HG02852 (cell line): Measurements from ENCODE around the gene RHBG.

Experiments used
- ATAC-seq: cut with Tn5 transposase; IDR thresholded peaks from one replicate; pipeline ENCODE4 v1.9.1; 2021; ENCODE audit warnings: mild to moderate bottlenecking, moderate library complexity; ENCODE audit not compliant: unreplicated experiment

Gene RHBG

DNA sequence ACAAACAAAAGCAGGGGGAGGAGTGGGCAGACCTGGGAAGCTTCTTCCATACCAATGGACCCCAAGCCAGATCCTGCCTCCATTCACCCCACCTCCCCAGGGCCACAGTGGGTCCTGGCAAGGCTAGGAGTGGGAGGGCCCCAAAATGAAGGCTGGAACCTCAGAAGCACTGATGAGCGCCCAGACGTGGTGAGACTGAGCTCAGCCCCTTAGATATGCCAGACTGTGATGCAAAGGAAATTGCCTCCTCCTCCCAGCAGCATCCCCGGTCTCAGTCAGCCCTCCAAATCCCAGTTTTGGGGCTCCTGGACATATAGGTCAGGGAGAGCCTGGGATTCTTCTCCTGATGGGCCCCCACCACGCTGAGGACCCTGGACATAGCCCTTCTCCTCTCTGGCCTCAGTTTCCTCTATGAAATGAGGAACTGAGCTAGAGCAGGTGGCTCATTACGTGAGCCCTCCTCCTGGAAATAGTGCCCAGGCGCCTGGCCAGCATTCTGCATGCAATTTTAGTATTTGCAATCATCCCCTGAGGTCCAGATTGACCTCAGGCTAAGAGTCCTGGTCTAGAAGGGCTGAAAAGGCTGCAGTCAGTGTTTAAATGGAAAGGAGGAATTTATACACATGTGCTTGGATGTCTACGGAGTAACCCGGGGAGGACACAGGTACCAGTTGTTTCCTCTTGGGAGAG is 33.5 kb downstream of the RHBG start:
- no peak for ATAC-seq

GRCh38 chr1:156405670-156406069 is 36.7 kb downstream of the RHBG start:
- ATAC-seq = no peak

DNA sequence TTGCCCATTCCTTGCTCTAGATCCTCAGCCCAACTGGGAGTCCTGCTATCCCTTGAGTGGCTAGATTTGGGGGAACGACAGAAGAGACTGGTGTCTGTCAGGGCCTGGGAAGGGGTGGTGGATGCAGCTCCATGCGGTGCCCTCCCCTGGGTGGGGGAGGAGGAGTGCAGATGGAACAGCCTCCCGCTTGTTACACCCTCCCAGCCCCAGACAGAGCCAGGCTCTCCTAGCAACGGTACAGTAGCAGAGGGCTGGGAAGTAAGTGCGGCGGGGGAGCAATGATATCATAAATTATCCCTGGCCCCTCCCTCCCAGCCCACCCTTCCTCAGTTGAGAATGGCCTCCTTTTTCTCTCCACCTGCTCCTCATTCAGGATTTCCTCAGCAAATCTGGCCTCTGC is 37.2 kb downstream of the RHBG start:
- ATAC-seq = no peak

- no peak for ATAC-seq
Observed at GRCh38 chr1:156407344-156407743, 38.3 kb downstream of the RHBG start.

GRCh38 chr1:156407760-156408159 is 38.7 kb downstream of the RHBG start:
- no peak for ATAC-seq

GRCh38 chr1:156409439-156409838 is 40.4 kb downstream of the RHBG start:
- ATAC-seq = no peak

- no peak for ATAC-seq
Observed at GRCh38 chr1:156410238-156410637, 41.2 kb downstream of the RHBG start.

DNA sequence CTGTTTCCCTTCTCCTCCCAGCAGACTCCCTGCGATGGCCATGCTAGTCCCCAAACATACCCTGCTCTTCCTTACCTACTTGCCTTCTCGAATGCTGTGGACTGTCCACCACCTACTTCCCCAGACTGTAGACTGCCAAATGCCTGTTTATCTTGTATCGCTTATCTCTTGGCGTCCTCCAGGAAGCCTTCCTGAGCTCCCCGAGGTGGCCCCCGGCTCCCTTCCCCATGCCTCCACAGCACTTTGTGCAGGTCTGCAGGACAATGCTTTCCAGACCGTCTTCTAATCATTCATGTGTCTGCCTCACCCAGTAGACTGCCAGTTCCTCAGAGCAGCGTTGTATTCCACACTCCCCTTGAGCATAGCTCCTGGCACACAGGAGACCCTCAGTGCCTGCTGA is 41.7 kb downstream of the RHBG start:
- no peak for ATAC-seq

- ATAC-seq = no peak
Observed at GRCh38 chr1:156412653-156413321, 43.8 kb downstream of the RHBG start.

DNA sequence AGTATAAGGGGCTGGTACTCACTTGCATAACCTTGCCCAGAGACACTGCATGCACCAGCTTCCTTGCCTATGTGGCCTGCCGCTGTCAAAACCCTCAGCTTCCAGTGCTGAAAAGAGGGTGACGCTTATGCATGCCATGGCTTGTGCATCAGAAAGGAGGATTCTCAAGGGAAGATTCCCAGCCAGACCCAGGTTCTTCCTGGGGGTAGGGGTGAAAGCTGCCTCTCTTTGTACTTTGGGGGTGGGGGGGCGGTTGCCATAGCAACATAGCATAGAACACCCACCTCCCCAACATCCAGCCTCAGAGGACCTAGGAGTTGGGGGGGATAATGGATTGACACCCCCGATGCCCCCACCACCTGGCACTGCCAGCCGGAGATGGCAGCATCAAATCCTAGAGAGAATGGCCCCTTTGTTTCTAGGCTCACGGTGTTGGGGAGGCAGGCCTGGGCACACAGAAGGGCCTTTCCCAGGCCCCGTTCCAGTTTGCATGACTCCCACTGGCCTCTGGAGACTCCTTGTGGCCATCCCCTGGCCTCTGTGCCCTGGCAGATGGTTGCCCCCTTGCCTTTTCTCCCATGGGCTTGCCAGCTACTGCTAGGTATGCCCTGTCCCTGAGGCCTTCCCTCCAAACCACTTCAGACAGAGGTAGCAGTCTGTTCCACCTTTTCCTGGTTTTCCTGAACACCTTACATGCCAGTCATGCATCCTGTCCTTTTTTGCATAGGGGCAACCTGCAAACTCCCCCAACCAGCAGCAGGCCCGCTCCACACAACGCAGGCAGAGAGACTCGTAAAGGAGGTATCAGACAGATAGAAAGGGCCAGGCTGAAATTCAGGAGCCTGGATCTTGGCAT is 44.6 kb downstream of the RHBG start:
- ATAC-seq = no peak

GRCh38 chr1:156414461-156415064 is 45.6 kb downstream of the RHBG start:
- ATAC-seq = no peak

DNA sequence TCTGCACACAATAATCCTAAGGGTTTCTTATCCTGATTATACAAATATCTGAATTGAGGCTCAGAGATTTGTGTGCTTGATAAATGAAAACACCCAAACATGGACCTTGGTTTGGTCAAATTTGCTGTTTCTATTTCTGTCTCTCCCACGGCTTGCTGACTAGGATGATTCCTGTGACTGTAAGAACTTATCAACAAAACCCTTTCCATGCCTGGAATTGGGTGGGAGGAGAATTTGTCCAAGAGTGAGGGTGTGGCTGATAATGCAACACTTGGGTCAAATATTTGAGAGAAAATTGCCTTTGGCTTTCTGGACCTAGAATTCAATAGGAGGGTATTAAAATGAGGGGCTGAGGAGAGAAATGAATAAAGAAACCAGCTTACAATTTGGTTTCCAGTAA is 48.0 kb downstream of the RHBG start:
- ATAC-seq = no peak

DNA sequence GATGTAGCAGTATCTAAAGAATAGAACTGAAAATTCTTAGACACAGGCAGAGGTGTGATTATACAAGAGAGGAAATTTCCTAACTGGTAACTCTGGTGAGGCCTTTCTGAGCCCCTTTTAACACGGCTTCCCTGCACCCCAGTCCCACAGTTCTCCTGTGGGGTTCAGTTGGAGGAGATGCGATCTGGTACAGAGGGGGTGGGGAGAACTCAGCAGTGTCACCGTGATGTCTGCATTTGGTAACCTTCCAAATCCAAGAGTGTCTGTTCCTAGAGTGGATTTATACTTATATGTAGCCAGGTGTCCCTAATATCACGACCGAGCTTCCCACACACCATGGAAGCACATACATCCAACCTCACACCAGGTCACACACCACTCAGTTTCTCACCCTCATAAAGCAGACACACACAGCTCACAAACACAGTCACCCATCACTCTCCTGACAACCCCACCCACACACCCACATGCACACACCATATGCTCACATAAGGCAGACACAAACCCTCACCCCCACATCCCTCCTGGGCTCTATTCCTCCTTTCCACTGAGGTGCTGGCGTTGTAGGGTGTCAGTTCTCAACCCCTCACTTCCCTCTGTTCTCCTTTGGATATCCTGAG is 48.5 kb downstream of the RHBG start:
- ATAC-seq = no peak

DNA sequence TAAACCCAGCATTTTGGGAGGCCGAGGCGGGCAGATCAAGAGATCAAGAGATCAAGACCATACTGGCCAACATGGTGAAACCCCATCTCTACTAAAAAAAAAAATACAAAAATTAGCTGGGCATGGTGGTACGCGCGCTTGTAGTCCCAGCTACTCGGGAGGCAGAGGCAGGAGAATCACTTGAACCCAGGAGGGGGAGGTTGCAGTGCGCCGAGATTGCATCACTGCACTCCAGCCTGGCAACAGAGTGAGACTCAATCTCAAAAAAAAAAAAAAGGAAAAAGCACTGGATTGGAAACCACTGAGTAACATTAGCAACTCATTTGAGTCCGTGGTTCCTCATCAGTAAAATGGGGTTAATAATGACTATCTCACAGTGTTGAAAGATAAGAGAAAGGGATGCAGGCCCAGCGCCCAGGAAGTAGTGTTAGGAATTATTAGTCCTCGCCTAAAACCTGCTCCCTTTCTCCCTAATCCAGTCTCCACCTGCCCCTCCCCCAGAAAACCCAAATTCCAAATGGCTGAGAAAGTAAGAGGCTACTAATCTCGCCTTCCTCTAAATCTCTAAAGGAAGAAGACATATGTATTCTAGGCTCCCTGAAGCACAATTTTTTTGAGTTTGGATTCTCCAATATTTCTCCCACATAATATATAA is 49.5 kb downstream of the RHBG start:
- no peak for ATAC-seq

DNA sequence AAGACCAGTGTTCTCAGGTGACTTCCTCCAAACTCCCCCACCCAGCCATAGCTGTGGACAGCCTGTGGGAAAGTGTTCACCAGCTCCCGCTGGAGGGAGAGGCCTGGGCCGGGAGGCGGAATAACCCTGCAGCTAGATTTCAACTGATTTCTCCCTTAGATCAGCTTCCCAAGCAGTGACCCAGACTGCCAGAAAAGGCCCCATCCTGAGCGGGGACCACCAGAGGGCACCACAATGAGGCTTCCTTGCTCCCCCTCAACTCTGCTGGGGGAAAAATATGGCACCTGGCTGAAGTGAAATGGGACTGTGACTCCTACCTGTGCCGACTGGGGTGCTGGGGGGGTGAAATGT is 50.8 kb downstream of the RHBG start:
- no peak for ATAC-seq

DNA sequence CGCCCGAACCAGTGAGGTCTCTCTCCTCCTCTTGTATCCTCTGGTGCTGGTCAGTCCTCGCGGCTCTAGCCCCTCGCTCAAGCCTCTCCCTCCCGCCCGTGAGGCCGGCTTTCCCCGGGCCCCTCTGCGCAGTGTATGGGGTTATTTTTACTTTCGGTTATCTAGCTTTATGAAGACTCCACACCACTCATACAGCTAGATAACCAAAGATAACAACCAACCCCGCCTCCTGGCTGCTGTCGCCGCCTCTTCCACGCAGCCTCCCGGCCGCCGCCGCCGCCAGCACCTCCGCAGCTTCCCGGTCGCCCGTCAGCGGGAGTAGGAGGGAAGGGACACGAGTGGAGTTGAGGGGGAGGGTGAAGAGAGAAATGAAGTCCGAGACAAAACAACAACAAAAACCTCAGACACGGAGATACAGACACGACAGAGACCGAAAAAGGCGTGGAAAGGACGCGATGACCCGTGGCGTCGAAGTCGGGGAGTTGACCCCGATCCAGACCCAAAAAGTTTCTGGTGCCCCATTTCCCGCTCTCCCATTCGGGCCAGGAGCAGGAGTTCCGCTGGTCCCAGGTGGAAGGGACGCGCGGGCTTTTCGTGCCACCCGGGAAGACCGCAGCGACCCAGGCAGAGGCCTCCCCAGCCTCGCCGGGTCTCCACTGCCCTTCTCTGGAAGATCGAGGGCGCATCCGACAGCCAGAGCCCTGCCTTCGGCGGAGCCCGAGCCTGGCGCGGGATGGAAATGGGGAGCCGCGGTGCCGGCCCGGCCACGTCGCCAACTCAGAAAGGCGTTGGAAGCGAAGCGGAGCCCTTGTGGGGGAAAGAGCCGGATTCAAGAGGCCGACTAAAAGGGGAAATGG is 51.4 kb downstream of the RHBG start:
- no peak for ATAC-seq

GRCh38 chr1:156421062-156421938 is 52.3 kb downstream of the RHBG start:
- peak; percentile 81 for ATAC-seq

DNA sequence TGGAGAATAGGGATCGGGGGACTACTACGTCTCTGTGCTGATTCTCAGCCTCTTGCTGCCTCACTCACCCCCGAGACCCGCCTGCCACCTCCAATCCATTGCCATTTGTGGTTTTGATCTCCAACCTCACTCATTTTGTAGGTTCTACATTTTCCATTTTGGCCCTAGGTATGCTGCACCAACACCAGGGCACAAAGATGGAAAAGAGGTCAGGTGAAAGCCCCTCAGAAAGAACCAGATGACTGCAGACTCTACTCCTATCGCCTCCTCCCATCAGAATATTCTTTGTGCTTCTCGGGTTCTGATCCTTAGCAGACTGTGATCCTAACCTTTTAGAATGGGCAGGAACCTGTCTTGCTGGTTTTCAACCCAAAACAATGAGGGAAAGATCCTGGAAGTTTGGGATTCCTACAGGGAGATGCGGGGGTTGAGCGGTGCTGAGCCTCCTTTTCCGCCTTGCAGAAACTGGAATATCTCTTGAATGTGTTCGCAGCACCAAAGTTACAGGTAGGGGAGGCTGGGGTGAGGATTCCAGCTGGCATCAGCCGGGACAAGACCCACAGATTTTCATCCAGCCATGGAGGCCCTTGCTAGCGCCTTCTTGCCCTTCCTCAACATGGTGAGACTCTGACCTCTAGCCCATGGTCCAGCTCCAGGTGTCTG is 53.1 kb downstream of the RHBG start:
- no peak for ATAC-seq
